GM12801 (cell line): ENCODE results near the gene PKNOX2.

ENCODE experiments used
- TF ChIP-seq, protein P1 (sequence below): IDR thresholded peaks from one replicate; pipeline ENCODE4 v1.5.1; 2011; ENCODE audit warnings: control low read depth; ENCODE audit not compliant: insufficient read length; ENCODE audit errors: extremely low read depth

The PKNOX2 gene

DNA sequence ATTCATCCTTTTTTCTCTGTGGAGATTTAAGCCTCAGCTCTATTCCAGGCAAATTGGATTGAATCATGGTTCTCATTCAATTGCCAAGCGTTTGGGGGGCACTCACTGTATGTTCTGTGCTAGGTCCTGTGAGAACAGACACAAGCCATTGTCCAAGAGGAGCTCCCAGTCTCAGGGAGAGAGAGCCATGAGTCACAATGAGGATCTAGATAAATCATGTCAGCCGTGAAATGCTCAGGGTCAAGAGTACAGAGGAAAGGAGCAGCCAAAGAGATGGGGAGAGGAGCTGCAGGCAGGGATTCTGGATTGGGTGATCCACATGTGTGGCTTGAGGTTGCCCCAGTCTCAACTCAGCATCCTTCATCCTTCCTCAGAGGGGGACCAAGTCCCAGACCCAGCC is 237.9 kb downstream of the PKNOX2 start:
- TF ChIP-seq, protein P1, sequence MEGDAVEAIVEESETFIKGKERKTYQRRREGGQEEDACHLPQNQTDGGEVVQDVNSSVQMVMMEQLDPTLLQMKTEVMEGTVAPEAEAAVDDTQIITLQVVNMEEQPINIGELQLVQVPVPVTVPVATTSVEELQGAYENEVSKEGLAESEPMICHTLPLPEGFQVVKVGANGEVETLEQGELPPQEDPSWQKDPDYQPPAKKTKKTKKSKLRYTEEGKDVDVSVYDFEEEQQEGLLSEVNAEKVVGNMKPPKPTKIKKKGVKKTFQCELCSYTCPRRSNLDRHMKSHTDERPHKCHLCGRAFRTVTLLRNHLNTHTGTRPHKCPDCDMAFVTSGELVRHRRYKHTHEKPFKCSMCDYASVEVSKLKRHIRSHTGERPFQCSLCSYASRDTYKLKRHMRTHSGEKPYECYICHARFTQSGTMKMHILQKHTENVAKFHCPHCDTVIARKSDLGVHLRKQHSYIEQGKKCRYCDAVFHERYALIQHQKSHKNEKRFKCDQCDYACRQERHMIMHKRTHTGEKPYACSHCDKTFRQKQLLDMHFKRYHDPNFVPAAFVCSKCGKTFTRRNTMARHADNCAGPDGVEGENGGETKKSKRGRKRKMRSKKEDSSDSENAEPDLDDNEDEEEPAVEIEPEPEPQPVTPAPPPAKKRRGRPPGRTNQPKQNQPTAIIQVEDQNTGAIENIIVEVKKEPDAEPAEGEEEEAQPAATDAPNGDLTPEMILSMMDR, result no peak

DNA sequence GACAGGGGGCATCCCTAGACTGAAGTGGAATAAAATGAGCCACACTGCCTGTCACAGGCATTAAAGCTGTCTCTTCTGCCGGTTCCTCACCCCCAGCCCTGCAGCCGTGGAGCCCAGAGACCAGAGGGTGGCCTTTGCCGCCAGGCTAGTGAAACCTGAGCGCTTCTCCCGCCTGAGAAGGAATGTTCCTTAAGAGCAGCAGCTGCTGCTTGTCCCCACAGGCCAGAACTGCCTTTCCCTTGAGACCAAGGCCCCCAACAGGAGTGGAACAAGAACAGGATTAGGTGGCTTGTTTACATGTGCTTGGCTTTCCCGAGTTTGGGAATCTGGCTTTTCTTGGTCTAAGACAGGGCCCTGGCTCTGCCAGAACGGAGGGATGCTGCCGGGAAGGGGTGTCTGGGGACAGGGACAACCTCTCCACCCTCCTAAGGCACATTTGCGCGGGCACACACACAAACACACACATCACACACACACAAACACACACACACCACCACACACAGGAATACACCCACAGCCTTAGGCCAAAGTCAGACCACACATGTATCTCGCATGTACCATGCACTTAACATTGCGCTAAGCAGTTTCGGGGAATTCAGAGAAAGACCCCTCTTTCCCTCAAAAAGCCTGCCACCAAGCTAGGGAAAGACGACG is 239.7 kb downstream of the PKNOX2 start:
- TF ChIP-seq, protein P1, result no peak

DNA sequence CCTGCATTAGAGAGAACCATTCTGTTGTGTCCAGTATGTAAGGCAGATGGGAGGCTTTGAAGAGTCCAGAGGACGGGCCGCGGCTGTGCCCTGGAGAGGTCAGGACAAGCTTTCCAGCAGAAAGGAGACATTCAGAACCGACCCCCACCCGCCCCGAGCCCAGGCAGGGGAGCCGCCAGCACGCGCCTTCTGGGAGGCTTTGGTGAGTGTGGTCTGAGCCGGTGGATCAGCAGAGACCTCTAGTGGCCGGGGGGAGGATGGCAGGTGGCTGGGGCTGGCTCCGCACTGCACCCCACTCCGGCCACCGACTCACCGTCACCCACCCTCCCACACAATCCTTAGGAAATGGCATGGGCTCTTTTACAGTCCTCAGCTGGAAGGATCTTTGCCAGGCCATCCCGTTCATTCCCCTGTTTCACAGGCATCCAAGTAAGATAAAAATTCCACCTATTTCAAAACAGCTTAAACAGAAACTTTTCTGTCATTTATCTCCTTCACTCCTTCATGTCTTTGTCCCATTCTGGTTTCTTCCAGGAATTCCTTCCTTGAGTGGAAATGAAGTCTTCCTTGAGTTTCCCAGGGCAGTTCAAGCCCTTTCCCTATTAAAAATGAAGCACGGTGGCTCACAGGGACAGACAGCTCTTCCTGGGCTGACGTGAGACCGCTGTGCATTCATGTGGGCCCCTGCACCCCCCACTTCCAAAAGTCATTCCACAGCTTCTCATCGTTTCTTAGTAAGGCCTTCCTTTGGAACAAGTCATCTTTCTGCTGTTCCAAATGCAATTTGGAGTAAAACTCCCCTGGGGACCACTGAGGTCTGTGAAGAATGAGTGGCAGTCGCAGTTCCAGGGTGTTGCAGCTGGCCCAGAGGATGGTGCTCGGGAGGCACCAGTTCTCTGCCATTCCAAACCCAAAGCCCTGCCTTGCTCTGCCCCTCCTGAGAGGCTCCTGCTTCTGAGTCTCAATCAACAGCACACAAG is 240.6 kb downstream of the PKNOX2 start:
- TF ChIP-seq, protein P1, result no peak

DNA sequence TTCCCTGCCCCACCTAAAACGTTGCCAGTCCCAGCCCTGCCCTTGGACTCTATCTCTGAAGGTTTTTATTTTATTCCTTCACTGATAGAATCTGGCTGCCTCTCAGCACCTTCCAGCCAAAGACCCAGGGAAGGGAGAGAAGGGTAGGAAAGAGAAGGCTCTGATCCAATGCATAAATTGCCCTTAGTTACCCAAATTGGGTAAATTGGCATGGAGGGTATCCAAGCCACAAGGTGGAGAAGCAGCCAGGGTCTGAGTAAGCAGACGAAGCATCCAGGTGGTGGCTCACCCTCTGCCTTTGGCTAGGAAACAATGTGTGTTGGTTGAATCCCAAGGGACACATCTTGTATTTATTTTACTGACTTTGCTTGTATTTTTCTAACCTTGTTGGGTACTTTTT is 242.5 kb downstream of the PKNOX2 start:
- TF ChIP-seq, protein P1, result no peak

DNA sequence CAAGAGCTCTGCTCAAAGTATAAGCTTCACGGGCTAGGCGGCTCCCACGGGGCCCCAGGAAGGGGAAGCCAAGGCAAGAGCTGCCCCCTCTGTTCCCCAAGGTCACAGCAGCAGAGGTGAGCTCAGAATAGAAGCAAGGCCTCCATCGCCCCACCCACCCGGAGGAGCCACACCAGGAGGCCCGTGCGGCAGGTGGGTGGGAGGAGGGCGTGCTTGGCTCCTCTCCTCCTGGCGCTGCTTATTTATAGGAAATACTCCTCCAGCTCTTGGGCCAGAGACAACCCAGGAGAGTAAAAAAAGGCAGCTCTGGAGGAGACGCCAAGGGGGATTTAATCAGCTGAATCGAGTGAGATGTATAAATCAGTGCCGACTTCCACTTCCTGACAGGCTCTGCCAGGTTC is 243.8 kb downstream of the PKNOX2 start:
- TF ChIP-seq, protein P1, result no peak

DNA sequence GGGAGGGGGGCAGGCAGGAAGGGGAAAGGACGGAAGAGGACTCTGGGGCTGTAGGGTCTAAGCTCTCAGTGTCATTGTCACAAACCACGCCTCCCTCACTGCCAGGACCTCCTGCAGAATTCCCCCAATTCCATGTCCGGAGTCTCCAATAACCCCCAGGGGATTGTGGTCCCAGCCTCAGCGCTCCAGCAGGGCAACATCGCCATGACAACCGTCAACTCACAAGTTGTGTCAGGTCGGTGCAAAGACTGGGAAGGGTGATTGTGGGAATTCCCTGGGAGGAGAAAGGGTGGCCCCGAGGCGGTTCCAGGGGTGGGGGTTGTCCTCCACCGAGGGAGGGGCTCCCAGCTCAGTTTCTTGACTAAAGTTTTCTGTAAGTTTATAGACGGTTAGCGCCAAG is 245.5 kb downstream of the PKNOX2 start:
- TF ChIP-seq, protein P1, result no peak

DNA sequence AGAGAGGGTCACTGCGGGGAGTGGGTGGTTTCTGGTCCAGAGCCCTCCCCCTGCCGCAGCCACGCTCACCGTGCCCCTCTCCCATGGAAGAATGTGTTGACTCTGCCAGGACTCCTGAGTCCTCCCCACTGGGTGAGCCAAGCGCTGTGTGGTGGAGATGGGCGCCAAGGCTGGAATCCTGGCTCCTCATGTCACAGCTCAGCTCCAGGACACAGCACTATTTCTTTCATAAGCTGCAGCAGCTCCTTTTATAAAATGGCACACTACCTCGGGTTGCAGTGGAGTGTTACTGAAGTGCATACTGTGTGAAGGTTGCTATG is 247.6 kb downstream of the PKNOX2 start:
- TF ChIP-seq, protein P1, result no peak
